ENCODE measurements around the gene SREBF2.
"Not testable (repeated sequence)": the region's sequence is repeated elsewhere in the genome, so short reads cannot be mapped to it uniquely, and the experiment has no call there.

The SREBF2 gene

DNA sequence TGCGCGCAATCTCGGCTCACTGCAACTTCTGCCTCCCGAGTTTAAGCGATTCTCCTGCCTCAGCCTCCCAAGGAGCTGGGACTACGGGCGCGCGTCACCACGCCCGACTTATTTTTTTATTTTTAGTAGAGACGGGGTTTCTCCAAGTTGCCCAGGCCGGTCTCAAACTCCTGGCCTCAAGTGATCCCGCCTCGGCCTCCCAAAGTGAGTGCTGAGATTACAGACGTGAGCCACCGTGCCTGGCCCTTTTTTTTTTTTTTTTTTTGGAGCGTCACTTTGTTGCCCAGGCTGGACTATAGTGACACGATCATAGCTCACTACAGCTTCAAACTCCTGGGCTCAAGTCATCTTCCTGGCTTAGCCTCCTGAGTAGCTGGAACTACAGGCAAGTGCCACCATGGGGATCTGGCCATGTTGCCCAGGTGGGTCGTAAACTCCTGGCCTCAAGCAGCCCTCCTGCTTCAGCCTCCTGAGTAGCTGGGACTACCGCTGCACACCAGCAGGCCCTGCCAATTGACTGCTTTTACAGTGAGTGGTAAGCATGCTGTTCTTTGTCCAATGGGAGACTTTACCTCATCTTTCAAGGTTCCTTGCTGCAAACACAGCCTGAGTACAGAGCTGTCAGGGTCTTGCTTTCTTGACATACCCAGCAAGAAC lies 114.6 kb downstream of the SREBF2 start:
- DNase-seq (ENCODE audit: low read depth) = no peak

GRCh38 chr22:41948142-41948541 lies 115.2 kb downstream of the SREBF2 start:
- no peak for DNase-seq (ENCODE audit: low read depth)

- not testable (repeated sequence) for DNase-seq (ENCODE audit: low read depth)
These were observed 116.0 kb downstream of the SREBF2 start for GRCh38 chr22:41948928-41949296.

DNA sequence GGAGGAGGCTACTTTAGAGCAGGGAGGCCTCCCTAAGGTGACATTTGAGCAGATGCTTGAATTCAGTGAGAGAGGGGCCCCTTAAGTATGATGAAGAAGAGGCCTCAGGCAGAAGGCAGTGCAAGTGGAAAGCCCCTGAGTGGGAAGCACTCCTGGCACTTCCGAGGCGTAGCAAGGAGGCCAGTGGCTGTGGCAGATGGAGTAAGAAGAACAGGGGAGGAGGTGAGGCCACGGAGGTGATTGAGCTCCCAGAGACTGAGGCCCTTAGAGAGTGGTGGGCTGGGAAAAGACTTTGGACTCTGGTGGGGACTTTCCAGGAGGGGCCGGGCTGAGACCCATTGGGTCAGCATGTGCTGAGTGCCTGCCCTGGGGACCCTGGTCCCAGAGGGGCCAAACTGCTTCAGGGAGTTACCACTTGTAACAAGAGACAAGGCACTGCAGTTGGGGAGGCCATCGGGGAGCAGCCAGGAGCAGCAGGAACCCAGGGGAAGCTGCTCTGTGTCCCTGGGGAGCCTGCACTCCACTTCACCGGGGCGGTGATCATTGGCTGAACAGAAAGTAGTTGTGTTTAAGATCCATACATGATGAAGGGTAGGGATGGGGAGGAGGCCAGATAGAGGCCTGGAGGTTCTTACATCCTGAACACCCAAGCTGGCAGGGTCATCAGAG lies 116.5 kb downstream of the SREBF2 start:
- no peak for DNase-seq (ENCODE audit: low read depth)

DNA sequence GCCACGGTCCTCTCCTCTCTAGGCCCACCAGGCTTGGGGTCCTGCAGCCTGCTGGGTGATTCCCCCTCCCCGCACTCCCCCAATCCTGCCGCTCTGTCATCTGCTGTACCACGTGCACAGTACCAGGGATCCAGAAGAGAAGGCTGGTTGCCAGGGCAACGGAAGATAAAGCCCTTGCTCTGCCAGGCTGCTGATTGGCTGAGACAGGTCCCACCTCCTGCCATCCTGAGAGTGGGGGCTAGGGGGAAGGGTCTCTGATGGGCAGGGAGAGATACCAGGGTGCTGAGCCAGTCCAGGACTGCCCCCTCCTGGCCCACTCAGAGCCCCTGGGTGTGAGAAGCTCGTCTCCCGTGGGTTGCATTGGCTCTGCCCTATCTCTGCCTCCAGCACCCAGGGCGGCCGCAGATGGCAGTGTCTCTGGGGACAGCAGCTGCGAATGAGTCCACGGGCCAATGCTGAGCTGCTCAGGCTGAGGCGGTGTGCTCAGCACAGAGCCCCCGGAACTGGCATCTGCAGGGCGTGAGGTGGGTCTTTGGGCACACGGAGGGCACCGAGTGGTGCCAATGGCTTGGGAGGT lies 119.1 kb downstream of the SREBF2 start, which contains the start of gene SMIM45:
SMIM45 (plus strand) TSS at position 253 of the 577 bp plus-strand sequence.
- no peak for DNase-seq (ENCODE audit: low read depth)

GRCh38 chr22:41952713-41953112 lies 119.8 kb downstream of the SREBF2 start:
- DNase-seq (ENCODE audit: low read depth) = peak; percentile 44
